ENCODE results near the gene ENPP3. TPM values are rescaled to one million over a fixed set of nuclear protein-coding genes. Genes with fewer than 3 reads are reported as not detected.
"Not testable (repeated sequence)": the region's sequence is repeated elsewhere in the genome, so short reads cannot be mapped to it uniquely, and the experiment has no call there.

Gene ENPP3
- total and polyA plus RNA-seq, 2 donors: 0.43 to 2.4 TPM

- H3K4me3 ChIP-seq (ENCODE audit: low read depth, low read length): no peak overlapping the region
- H3K27ac ChIP-seq (ENCODE audit: low read depth): no peak overlapping the region
- no peaks in the 10 kb centered on the region for H3K4me1 ChIP-seq (ENCODE audit: insufficient read depth)
- WGBS: 57% methylated on average over 2 of the region's 2 CpGs
- no peaks in the 10 kb centered on the region for H3K36me3 ChIP-seq (ENCODE audit: insufficient read depth)
- DNase-seq (ENCODE audit: extremely low spot score): no peak
Measured at GRCh38 chr6:131682442-131682841, 45.3 kb downstream of the ENPP3 start.

DNA sequence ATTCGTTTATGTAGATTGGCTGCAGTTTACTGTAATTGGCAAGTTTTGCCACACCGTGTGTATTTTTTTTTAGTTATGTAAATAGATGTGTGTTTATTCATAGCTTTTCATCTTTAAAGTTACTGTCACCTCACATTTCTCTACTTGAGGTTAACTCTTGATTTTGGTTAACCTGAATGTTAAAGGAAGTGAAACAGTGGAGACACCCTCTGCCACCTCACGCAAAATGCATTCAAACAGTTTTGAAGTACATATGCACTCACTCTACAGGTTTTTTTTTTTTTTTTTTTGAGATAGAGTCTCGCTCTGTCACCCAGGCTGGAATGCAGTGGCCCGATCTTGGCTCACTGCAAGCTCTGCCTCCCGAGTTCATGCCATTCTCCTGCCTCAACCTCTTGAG lies 46.4 kb downstream of the ENPP3 start:
- no peak overlapping the region for H3K4me3 ChIP-seq (ENCODE audit: low read depth, low read length)
- H3K36me3 ChIP-seq (ENCODE audit: insufficient read depth): no peaks in the 10 kb centered on the region
- no peak overlapping the region for H3K27ac ChIP-seq (ENCODE audit: low read depth)
- DNase-seq (ENCODE audit: extremely low spot score): no peak
- WGBS: 83% methylated on average over 6 of the region's 6 CpGs
- no peaks in the 10 kb centered on the region for H3K4me1 ChIP-seq (ENCODE audit: insufficient read depth)

DNA sequence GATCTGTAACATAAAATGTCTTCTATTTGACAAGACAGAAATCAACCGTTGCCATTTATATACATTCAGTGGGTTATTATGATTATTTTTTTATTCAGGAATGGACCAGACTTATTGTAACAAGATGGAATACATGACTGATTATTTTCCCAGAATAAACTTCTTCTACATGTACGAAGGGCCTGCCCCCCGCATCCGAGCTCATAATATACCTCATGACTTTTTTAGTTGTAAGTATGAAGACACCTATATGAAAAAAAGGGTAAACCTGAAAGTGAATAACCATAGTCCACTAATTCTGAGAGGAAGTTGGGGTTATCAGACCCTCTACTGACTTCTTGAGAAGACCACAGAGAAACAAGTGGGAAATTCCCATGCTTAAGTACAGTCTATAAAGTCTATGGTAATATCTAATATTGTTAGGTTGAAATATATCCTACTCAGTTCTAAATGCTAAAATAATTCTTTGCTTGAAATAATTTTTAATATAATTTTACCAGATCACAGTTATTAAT lies 48.2 kb downstream of the ENPP3 start:
- H3K4me1 ChIP-seq (ENCODE audit: insufficient read depth): no peaks in the 10 kb centered on the region
- no peak for DNase-seq (ENCODE audit: extremely low spot score)
- no peak overlapping the region for H3K27ac ChIP-seq (ENCODE audit: low read depth)
- H3K4me3 ChIP-seq (ENCODE audit: low read depth, low read length): no peak overlapping the region
- WGBS: 91% methylated on average over 4 of the region's 4 CpGs
- no peaks in the 10 kb centered on the region for H3K36me3 ChIP-seq (ENCODE audit: insufficient read depth)

DNA sequence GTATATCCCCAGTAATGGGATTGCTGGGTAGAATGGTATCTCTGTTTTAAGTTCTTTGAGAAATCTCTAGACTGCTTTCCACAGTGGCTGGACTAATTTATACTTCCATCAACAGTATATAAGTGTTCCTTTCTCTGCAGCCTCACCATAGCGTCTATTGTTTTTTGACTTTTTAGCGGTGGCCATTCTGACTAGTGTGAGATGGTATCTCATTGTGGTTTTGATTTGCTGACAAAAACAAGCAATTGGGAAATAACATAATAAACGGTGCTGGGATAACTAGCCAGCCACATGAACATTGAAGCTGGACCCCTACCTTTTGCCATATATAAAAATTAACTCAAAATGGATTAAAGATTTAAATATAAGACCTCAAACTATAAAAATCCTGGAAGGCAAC lies 49.9 kb downstream of the ENPP3 start:
- Histone ChIP-seq H3K4me1 (ENCODE audit: insufficient read depth) (no peaks in the 10 kb centered on the region), H3K27ac (ENCODE audit: low read depth) (no peak overlapping the region), H3K36me3 (ENCODE audit: insufficient read depth) (no peaks in the 10 kb centered on the region), H3K4me3 (ENCODE audit: low read depth, low read length) (no peak overlapping the region)
- DNase-seq (ENCODE audit: extremely low spot score): no peak
- 85% methylated on average over 3 of the region's 3 CpGs for WGBS

DNA sequence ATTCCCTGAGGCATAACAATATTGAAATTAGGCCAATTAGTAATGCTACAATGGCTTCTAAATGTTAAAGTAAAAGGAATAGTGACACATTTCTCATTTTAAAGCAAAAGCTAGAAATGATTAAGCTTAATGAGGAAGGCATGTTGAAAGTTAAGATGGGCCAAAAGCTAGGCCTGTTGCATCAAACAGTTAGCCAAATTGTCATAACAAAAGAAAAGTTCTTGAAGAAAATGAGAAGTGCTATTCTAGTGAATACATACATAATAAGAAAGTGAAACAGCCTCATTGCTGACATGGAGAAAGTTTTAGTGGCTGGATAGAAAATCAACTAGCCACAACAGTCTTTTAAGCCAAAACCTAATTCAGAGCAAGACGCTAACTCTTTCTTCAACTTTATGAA lies 51.2 kb downstream of the ENPP3 start:
- no peak overlapping the region for H3K27ac ChIP-seq (ENCODE audit: low read depth)
- DNase-seq (ENCODE audit: extremely low spot score): no peak
- no peak overlapping the region for H3K4me3 ChIP-seq (ENCODE audit: low read depth, low read length)
- WGBS: 98% methylated on average over 1 of the region's 1 CpG
- H3K4me1 ChIP-seq (ENCODE audit: insufficient read depth): no peaks in the 10 kb centered on the region
- no peaks in the 10 kb centered on the region for H3K36me3 ChIP-seq (ENCODE audit: insufficient read depth)

GRCh38 chr6:131692031-131692430 lies 54.9 kb downstream of the ENPP3 start:
- Histone ChIP-seq H3K27ac (ENCODE audit: low read depth) (no peak overlapping the region), H3K4me1 (ENCODE audit: insufficient read depth) (no peaks in the 10 kb centered on the region), H3K36me3 (ENCODE audit: insufficient read depth) (no peaks in the 10 kb centered on the region), H3K4me3 (ENCODE audit: low read depth, low read length) (no peak overlapping the region)
- WGBS: 44% methylated on average over 1 of the region's 1 CpG
- no peak for DNase-seq (ENCODE audit: extremely low spot score)

DNA sequence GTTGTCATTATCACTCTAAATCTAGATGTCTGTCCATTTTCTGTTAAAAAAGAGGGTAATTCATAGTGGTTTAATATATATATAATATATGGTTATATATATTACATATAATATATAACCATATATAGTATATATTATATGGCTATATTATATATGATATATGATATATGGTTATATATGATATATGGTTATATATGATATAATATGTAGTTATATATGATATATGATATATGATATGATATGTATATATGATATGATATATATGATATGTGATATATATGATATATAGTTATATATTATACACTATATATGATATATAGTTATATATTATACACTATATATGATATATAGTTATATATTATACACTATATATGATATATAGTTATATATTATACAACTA lies 55.5 kb downstream of the ENPP3 start:
- Histone ChIP-seq H3K27ac (ENCODE audit: low read depth) (no peak overlapping the region), H3K36me3 (ENCODE audit: insufficient read depth) (no peaks in the 10 kb centered on the region), H3K4me1 (ENCODE audit: insufficient read depth) (no peaks in the 10 kb centered on the region), H3K4me3 (ENCODE audit: low read depth, low read length) (no peak overlapping the region)
- DNase-seq (ENCODE audit: extremely low spot score): no peak

DNA sequence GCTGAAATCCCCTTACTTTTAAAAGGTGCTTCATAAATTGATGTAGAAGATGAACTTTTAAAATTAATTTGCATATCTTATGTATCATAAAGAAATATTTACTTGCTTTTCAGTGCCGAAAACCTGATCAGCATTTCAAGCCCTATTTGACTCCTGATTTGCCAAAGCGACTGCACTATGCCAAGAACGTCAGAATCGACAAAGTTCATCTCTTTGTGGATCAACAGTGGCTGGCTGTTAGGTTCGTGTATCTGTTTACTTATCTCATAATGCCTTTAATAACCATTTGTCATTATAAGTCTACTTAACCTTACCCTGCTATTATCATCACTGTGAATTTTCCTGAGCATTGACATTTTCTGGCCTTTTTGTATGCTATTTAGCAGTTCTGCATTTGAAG lies 56.3 kb downstream of the ENPP3 start:
- H3K4me1 ChIP-seq (ENCODE audit: insufficient read depth): no peaks in the 10 kb centered on the region
- no peak overlapping the region for H3K4me3 ChIP-seq (ENCODE audit: low read depth, low read length)
- DNase-seq (ENCODE audit: extremely low spot score): no peak
- H3K27ac ChIP-seq (ENCODE audit: low read depth): no peak overlapping the region
- 82% methylated on average over 5 of the region's 5 CpGs for WGBS
- no peaks in the 10 kb centered on the region for H3K36me3 ChIP-seq (ENCODE audit: insufficient read depth)

GRCh38 chr6:131694832-131695426 lies 57.8 kb downstream of the ENPP3 start:
- no peak overlapping the region for H3K4me3 ChIP-seq (ENCODE audit: low read depth, low read length)
- DNase-seq (ENCODE audit: extremely low spot score): no peak
- no peaks in the 10 kb centered on the region for H3K36me3 ChIP-seq (ENCODE audit: insufficient read depth)
- H3K27ac ChIP-seq (ENCODE audit: low read depth): no peak overlapping the region
- H3K4me1 ChIP-seq (ENCODE audit: insufficient read depth): no peaks in the 10 kb centered on the region
- WGBS: 44% methylated on average over 2 of the region's 2 CpGs

GRCh38 chr6:131696956-131697355 lies 59.9 kb downstream of the ENPP3 start:
- WGBS: 95% methylated on average over 7 of the region's 7 CpGs

DNA sequence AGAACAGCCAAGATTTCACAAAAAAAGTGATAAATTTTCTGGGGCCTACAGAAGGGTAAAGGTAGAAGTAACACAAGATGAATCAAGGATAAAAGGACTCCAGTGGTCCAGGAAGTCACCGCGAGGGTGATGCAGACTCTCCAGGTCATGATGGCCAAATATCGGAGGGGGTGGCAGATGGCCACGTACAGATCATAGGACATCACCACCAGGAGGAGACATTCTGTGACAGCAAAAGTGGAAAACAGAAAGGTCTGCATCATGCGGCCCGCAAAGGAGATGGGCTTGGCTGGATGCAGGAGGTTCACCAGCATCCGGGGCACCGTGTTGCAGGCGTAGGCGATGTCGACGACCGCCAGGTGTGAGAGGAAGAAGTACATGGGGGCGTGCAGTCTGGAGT lies 63.7 kb downstream of the ENPP3 start:
- no CpG with 5 or more reads among the region's 14 CpGs for WGBS
- H3K4me1 ChIP-seq (ENCODE audit: insufficient read depth); H3K36me3 ChIP-seq (ENCODE audit: insufficient read depth); H3K4me3 ChIP-seq (ENCODE audit: low read depth, low read length); H3K27ac ChIP-seq (ENCODE audit: low read depth); DNase-seq (ENCODE audit: extremely low spot score): not testable (repeated sequence)

More at GRCh38 chr6:131696956-131697355, 59.9 kb downstream of the ENPP3 start:
- Histone ChIP-seq H3K27ac (ENCODE audit: low read depth) (no peak overlapping the region), H3K4me3 (ENCODE audit: low read depth, low read length) (no peak overlapping the region), H3K4me1 (ENCODE audit: insufficient read depth) (no peaks in the 10 kb centered on the region), H3K36me3 (ENCODE audit: insufficient read depth) (no peaks in the 10 kb centered on the region)
- no peak for DNase-seq (ENCODE audit: extremely low spot score)

- not testable (repeated sequence) for H3K36me3 ChIP-seq (ENCODE audit: insufficient read depth); H3K4me1 ChIP-seq (ENCODE audit: insufficient read depth); H3K27ac ChIP-seq (ENCODE audit: low read depth); DNase-seq (ENCODE audit: extremely low spot score); H3K4me3 ChIP-seq (ENCODE audit: low read depth, low read length)
- WGBS: no CpG with 5 or more reads among the region's 2 CpGs
Measured at GRCh38 chr6:131703905-131704304, 66.8 kb downstream of the ENPP3 start.

- H3K4me3 ChIP-seq (ENCODE audit: low read depth, low read length); H3K27ac ChIP-seq (ENCODE audit: low read depth); H3K4me1 ChIP-seq (ENCODE audit: insufficient read depth); DNase-seq (ENCODE audit: extremely low spot score); H3K36me3 ChIP-seq (ENCODE audit: insufficient read depth): not testable (repeated sequence)
- 96% methylated on average over 5 of the region's 18 CpGs for WGBS
Measured at GRCh38 chr6:131710917-131711316, 73.8 kb downstream of the ENPP3 start, which contains the start of gene CTAGE9. CTAGE9 (minus strand) TSS chr6:131711017; CDS start chr6:131711017, 0 bp downstream.

- WGBS: 96% methylated on average over 6 of the region's 6 CpGs
- H3K27ac ChIP-seq (ENCODE audit: low read depth); H3K4me1 ChIP-seq (ENCODE audit: insufficient read depth); H3K4me3 ChIP-seq (ENCODE audit: low read depth, low read length); DNase-seq (ENCODE audit: extremely low spot score); H3K36me3 ChIP-seq (ENCODE audit: insufficient read depth): not testable (repeated sequence)
Measured at GRCh38 chr6:131715567-131715966, 78.5 kb downstream of the ENPP3 start.
